BJ (cell line): ENCODE results near the gene CDA. TPM values are rescaled to one million over a fixed set of nuclear protein-coding genes. Genes with fewer than 3 reads are reported as not detected.

ENCODE experiments used
- CTCF ChIA-PET: fragments of 350-600 bp; formaldehyde crosslinking; extraction: SDS; loops from one replicate; lab custom pipeline; 2021; ENCODE audit warnings: antibody characterized with exemption, inconsistent platforms; lab: Yijun Ruan, JAX
- POLR2A ChIA-PET: fragments of 300-600 bp; sonication (Branson Sonifier 250); formaldehyde crosslinking; extraction: SDS; loops from one replicate; lab custom pipeline; 2021; ENCODE audit warnings: antibody characterized with exemption; lab: Charles Lee
- DNase-seq: peaks from one replicate; pipeline ENCODE4 v3.0.0-alpha.2; 2011; ENCODE audit warnings: low read depth
- H3K27me3 ChIP-seq: 2 replicates; pipeline ENCODE4 v1.6.0; 2011; ENCODE audit warnings: low read length; ENCODE audit not compliant: control insufficient read depth, insufficient read depth
- H3K36me3 ChIP-seq: 2 replicates; pipeline ENCODE4 v1.5.1; 2011; ENCODE audit warnings: low read length; ENCODE audit not compliant: control insufficient read depth, insufficient read depth
- H3K4me3 ChIP-seq: 2 replicates; pipeline ENCODE4 v1.5.1; 2011; ENCODE audit warnings: low read depth, mild to moderate bottlenecking, control low read depth, low read length
- polyA plus RNA-seq: library from polyadenylated mRNA; depleted of rRNA; stranded (reverse); fragments of >200 nt; gene quantifications from 2 replicates; pipeline ENCODE4 v1.2.3, GENCODE V29; 2011
- TF ChIP-seq, protein P1 (sequence below): IDR thresholded peaks from 2 replicates; pipeline ENCODE4 v1.5.1; 2011; ENCODE audit warnings: low read depth, mild to moderate bottlenecking, control low read depth, inconsistent platforms, low read length, moderate library complexity; ENCODE audit not compliant: insufficient read depth

CDA gene
- polyA plus RNA-seq, 1 experiment: 7.5 TPM

- Histone ChIP-seq H3K36me3 (no peaks in the 10 kb centered on the region), H3K27me3 (no peaks in the 10 kb centered on the region), H3K4me3 (no peak overlapping the region)
- ChIA-PET POLR2A (no interaction called here), CTCF (interaction anchor here (1.6 to 8.9 kb wide), 3 partner anchors 10 to 46 kb away, joined by 5 to 82 read pairs (median 13); partner anchors contain the start of gene PINK1)
- TF ChIP-seq, protein P1, sequence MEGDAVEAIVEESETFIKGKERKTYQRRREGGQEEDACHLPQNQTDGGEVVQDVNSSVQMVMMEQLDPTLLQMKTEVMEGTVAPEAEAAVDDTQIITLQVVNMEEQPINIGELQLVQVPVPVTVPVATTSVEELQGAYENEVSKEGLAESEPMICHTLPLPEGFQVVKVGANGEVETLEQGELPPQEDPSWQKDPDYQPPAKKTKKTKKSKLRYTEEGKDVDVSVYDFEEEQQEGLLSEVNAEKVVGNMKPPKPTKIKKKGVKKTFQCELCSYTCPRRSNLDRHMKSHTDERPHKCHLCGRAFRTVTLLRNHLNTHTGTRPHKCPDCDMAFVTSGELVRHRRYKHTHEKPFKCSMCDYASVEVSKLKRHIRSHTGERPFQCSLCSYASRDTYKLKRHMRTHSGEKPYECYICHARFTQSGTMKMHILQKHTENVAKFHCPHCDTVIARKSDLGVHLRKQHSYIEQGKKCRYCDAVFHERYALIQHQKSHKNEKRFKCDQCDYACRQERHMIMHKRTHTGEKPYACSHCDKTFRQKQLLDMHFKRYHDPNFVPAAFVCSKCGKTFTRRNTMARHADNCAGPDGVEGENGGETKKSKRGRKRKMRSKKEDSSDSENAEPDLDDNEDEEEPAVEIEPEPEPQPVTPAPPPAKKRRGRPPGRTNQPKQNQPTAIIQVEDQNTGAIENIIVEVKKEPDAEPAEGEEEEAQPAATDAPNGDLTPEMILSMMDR: no peak
- DNase-seq: no peak
Observed at GRCh38 chr1:20586953-20587660, 1.8 kb upstream of the CDA start.

GRCh38 chr1:20587661-20588053 lies 1.2 kb upstream of the CDA start:
- ChIA-PET CTCF (interaction anchor here (1.6 to 8.9 kb wide), 3 partner anchors 10 to 45 kb away, joined by 5 to 82 read pairs (median 13); partner anchors contain the start of gene PINK1), POLR2A (no interaction called here)
- no peak overlapping the region for H3K4me3 ChIP-seq
- no peaks in the 10 kb centered on the region for H3K36me3 ChIP-seq
- H3K27me3 ChIP-seq: no peaks in the 10 kb centered on the region
- no peak for DNase-seq
- TF ChIP-seq, protein P1: no peak

- DNase-seq: no peak
- ChIA-PET CTCF (interaction anchor here (0.8 to 8.9 kb wide), 4 partner anchors 15 to 43 kb away, joined by 4 to 82 read pairs (median 10); partner anchors contain the start of gene PINK1), POLR2A (no interaction called here)
- H3K27me3 ChIP-seq: no peaks in the 10 kb centered on the region
- no peaks in the 10 kb centered on the region for H3K36me3 ChIP-seq
- H3K4me3 ChIP-seq: peak overlapping the region; percentile 14; the same call in 1 of the 2 replicates
- TF ChIP-seq, protein P1: no peak
Observed at GRCh38 chr1:20589331-20590278, 708 bp downstream of the CDA start.

- H3K4me3 ChIP-seq: no peak overlapping the region
Observed at GRCh38 chr1:20590306-20590777, 1.4 kb downstream of the CDA start.

More at GRCh38 chr1:20590306-20590777, 1.4 kb downstream of the CDA start:
- POLR2A ChIA-PET: no interaction called here
- Histone ChIP-seq H3K27me3 (no peaks in the 10 kb centered on the region), H3K36me3 (no peaks in the 10 kb centered on the region)
- DNase-seq: no peak
- CTCF ChIA-PET: interaction anchor here (0.8 to 8.9 kb wide), 4 partner anchors 15 to 49 kb away, joined by 3 to 82 read pairs (median 6); partner anchors contain the start of gene PINK1
- TF ChIP-seq, protein P1: no peak
